ENCODE results near the gene FYCO1. TPM values are rescaled to one million over a fixed set of nuclear protein-coding genes. Genes with fewer than 3 reads are reported as not detected.

Gene FYCO1
- polyA plus RNA-seq, 3 donors: 17.6 to 18.8 (median 18.2) TPM

- no peak for DNase-seq (ENCODE audit: extremely low read depth in 1 of 11, low read depth in 9 of 11, low spot score in 4 of 11)
Measured at GRCh38 chr3:45969116-45969515, 26.5 kb downstream of the FYCO1 start.

- DNase-seq (ENCODE audit: extremely low read depth in 1 of 11, low read depth in 9 of 11, low spot score in 4 of 11): no peak
Measured at GRCh38 chr3:45968706-45969105, 26.9 kb downstream of the FYCO1 start.

- no peak for DNase-seq (ENCODE audit: extremely low read depth in 1 of 11, low read depth in 9 of 11, low spot score in 4 of 11)
Measured at GRCh38 chr3:45968149-45968548, 27.5 kb downstream of the FYCO1 start.

- no peak for DNase-seq (ENCODE audit: extremely low read depth in 1 of 11, low read depth in 9 of 11, low spot score in 4 of 11)
Measured at GRCh38 chr3:45967724-45968123, 27.9 kb downstream of the FYCO1 start.

GRCh38 chr3:45966950-45967640, 28.5 kb downstream of the FYCO1 start:
- no peak for DNase-seq (ENCODE audit: extremely low read depth in 1 of 11, low read depth in 9 of 11, low spot score in 4 of 11)

- DNase-seq (ENCODE audit: extremely low read depth in 1 of 11, low read depth in 9 of 11, low spot score in 4 of 11): peak in 3 of 11 donors; percentile 5 to 37 (median 24)
Measured at GRCh38 chr3:45966371-45966791, 29.2 kb downstream of the FYCO1 start.

GRCh38 chr3:45965653-45966052, 30.0 kb downstream of the FYCO1 start:
- no peak for DNase-seq (ENCODE audit: extremely low read depth in 1 of 11, low read depth in 9 of 11, low spot score in 4 of 11)

GRCh38 chr3:45965253-45965652, 30.4 kb downstream of the FYCO1 start:
- no peak for DNase-seq (ENCODE audit: extremely low read depth in 1 of 11, low read depth in 9 of 11, low spot score in 4 of 11)

- no peak for DNase-seq (ENCODE audit: extremely low read depth in 1 of 11, low read depth in 9 of 11, low spot score in 4 of 11)
Measured at GRCh38 chr3:45964139-45964538, 31.5 kb downstream of the FYCO1 start.

- no peak for DNase-seq (ENCODE audit: extremely low read depth in 1 of 11, low read depth in 9 of 11, low spot score in 4 of 11)
Measured at GRCh38 chr3:45962033-45962432, 33.6 kb downstream of the FYCO1 start.

GRCh38 chr3:45960289-45960688, 35.3 kb downstream of the FYCO1 start:
- DNase-seq (ENCODE audit: extremely low read depth in 1 of 11, low read depth in 9 of 11, low spot score in 4 of 11): no peak

GRCh38 chr3:45959201-45959600, 36.4 kb downstream of the FYCO1 start:
- no peak for DNase-seq (ENCODE audit: extremely low read depth in 1 of 11, low read depth in 9 of 11, low spot score in 4 of 11)

- no peak for DNase-seq (ENCODE audit: extremely low read depth in 1 of 11, low read depth in 9 of 11, low spot score in 4 of 11)
Measured at GRCh38 chr3:45958321-45958791, 37.3 kb downstream of the FYCO1 start.

- no peak for DNase-seq (ENCODE audit: extremely low read depth in 1 of 11, low read depth in 9 of 11, low spot score in 4 of 11)
Measured at GRCh38 chr3:45957586-45957985, 38.0 kb downstream of the FYCO1 start.

GRCh38 chr3:45955706-45956105, 39.9 kb downstream of the FYCO1 start:
- no peak for DNase-seq (ENCODE audit: extremely low read depth in 1 of 11, low read depth in 9 of 11, low spot score in 4 of 11)

- DNase-seq (ENCODE audit: extremely low read depth in 1 of 11, low read depth in 9 of 11, low spot score in 4 of 11): no peak
Measured at GRCh38 chr3:45955017-45955647, 40.5 kb downstream of the FYCO1 start.

- DNase-seq (ENCODE audit: extremely low read depth in 1 of 11, low read depth in 9 of 11, low spot score in 4 of 11): no peak
Measured at GRCh38 chr3:45954306-45954705, 41.3 kb downstream of the FYCO1 start.

- peak in 1 of 11 donors; percentile 11 for DNase-seq (ENCODE audit: extremely low read depth in 1 of 11, low read depth in 9 of 11, low spot score in 4 of 11)
Measured at GRCh38 chr3:45953536-45953935, 42.1 kb downstream of the FYCO1 start.

GRCh38 chr3:45952456-45952855, 43.2 kb downstream of the FYCO1 start:
- no peak for DNase-seq (ENCODE audit: extremely low read depth in 1 of 11, low read depth in 9 of 11, low spot score in 4 of 11)

- no peak for DNase-seq (ENCODE audit: extremely low read depth in 1 of 11, low read depth in 9 of 11, low spot score in 4 of 11)
Measured at GRCh38 chr3:45951946-45952345, 43.7 kb downstream of the FYCO1 start.

All from renal cortex interstitium (tissue), 11 donors.